ENCODE results near the gene ZNF692. TPM values are rescaled to one million over a fixed set of nuclear protein-coding genes. Genes with fewer than 3 reads are reported as not detected.

The ZNF692 gene
- total RNA-seq, 1 experiment from 2014 or later: 59.1 TPM

- no peak for TF ChIP-seq ZNF532 (CRISPR knock-in tag; IDR thresholded peaks at IDR 0.05; ENCODE audit: borderline replicate concordance)
- TF ChIP-seq MYBL2 (CRISPR knock-in tag; IDR thresholded peaks at IDR 0.05): peak; percentile 51; the same call in 1 of the 2 replicates
- TF ChIP-seq ZNF232 (CRISPR knock-in tag; IDR thresholded peaks at IDR 0.05): no peak
- no peak for TF ChIP-seq AR (CRISPR knock-in tag; IDR thresholded peaks at IDR 0.05)
- TF ChIP-seq RORB (CRISPR knock-in tag; IDR thresholded peaks at IDR 0.05): no peak
- TF ChIP-seq MLX (CRISPR knock-in tag; IDR thresholded peaks at IDR 0.05): no peak
- TF ChIP-seq PREB (CRISPR knock-in tag; IDR thresholded peaks at IDR 0.05; ENCODE audit: borderline replicate concordance): no peak
- no peak for TF ChIP-seq GTF2I (CRISPR knock-in tag; conservative IDR thresholded peaks at IDR 0.05)
- TF ChIP-seq FOXP4 (CRISPR knock-in tag; IDR thresholded peaks at IDR 0.05): no peak
- no peak for TF ChIP-seq ZBTB43 (CRISPR knock-in tag; IDR thresholded peaks at IDR 0.05)
- TF ChIP-seq CREB1 (CRISPR knock-in tag; IDR thresholded peaks at IDR 0.05): 0 out of 2 replicates have a peak, but pooled peaks have one; percentile 47
- no peak for TF ChIP-seq SOX15 (CRISPR knock-in tag; IDR thresholded peaks at IDR 0.05)
- TF ChIP-seq ZNF425 (CRISPR knock-in tag; conservative IDR thresholded peaks at IDR 0.05): no peak
- TF ChIP-seq KAT7 (CRISPR knock-in tag; IDR thresholded peaks at IDR 0.05; ENCODE audit: borderline replicate concordance): 0 out of 2 replicates have a peak, but pooled peaks have one; percentile 46
- TF ChIP-seq ZBTB21 (CRISPR knock-in tag; IDR thresholded peaks at IDR 0.05; ENCODE audit: borderline replicate concordance): no peak
- TF ChIP-seq ZNF263 (CRISPR knock-in tag; IDR thresholded peaks at IDR 0.05; ENCODE audit: low read depth): no peak
- no peak for TF ChIP-seq ERG (CRISPR knock-in tag; IDR thresholded peaks at IDR 0.05)
- no peak for TF ChIP-seq NFATC4 (CRISPR knock-in tag; IDR thresholded peaks at IDR 0.05)
- TF ChIP-seq ZNF671 (CRISPR knock-in tag; IDR thresholded peaks at IDR 0.05): no peak
- no peak for TF ChIP-seq ZNF416 (CRISPR knock-in tag; IDR thresholded peaks at IDR 0.05)
- no peak for TF ChIP-seq ELF4 (CRISPR knock-in tag; IDR thresholded peaks at IDR 0.05; ENCODE audit: low read depth)
- no peak for TF ChIP-seq JUN (CRISPR knock-in tag; IDR thresholded peaks at IDR 0.05)
These were observed at the start of gene ZNF692 (continued) for GRCh38 chr1:248858891-248859889.
